ENCODE measurements around the gene BHMT2.

DNA sequence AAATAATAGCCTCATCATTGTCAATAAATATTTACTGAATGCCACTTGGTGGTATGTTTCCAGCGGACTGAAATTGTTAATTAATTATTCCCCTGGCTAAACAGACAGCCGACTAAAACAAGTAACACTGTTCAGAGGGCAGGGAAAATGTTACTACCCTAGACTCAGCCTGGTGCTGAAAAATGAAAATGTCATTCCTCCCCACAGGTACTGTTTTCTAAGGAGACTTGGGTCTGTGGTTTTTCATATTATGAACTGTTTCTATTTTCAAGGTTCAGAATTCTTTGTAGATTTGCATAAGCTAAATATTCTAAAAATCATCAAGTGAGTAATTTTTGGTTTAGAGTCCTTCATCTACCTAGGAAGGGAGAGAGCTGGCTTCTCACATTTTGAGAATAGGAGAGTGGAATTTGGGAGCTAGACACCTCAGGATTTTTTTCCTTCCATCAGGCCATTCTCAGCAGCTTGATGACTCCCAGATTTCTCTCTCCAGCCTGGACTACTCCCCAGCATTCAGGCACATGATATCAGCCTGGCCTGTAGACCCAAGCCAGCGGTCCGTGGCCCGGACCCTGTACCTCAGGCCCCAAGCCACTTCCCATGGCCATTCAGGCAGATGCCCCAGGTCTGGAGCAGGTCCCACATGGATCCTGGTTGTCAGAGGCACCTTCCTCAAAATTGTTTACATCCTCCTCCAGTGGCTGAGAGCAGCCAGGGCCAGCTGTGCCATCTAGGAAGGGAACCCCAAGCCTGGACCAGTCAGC lies 66.4 kb downstream of the BHMT2 start:
- TF ChIP-seq POLR2A (IDR thresholded peaks at IDR 0.05; ENCODE audit: low read depth, low read length) = no peak
- no peak for TF ChIP-seq POLR2AphosphoS5 (IDR thresholded peaks at IDR 0.05; ENCODE audit: low read depth, low read length)
- no peak for TF ChIP-seq TAF1 (IDR thresholded peaks at IDR 0.05; ENCODE audit: borderline replicate concordance, low read depth, low read length)
